Esophagus squamous epithelium (tissue), 5 donors: ENCODE data around the gene DNMT3A. TPM values are rescaled to one million over a fixed set of nuclear protein-coding genes. Genes with fewer than 3 reads are reported as not detected.
A peak's percentile ranks its signal among the peaks of the same experiment; 100 is the strongest.

Experiments used
- DNase-seq: peaks from one replicate; lab custom pipeline; 2025; lab: John Stamatoyannopoulos, UW
- H3K27ac ChIP-seq, 4 donors: fragments of 200-600 bp; sonication (generic); one replicate each; pipeline ENCODE4 v1.5.1; 2016 to 2019; ENCODE audit warnings: mild to moderate bottlenecking in 1 of 4
- H3K27me3 ChIP-seq, 4 donors: fragments of 200-600 bp; sonication (generic); 1 replicate in 3 of 4; 2 replicates in 1 of 4; pipeline versions ENCODE4 v1.5.1 to v1.6.0; 2017 to 2021; ENCODE audit warnings: antibody characterized with exemption in 1 of 4
- H3K36me3 ChIP-seq, 3 donors: fragments of 200-600 bp; sonication (generic); one replicate each; pipeline ENCODE4 v1.5.1; 2016 to 2019
- H3K4me1 ChIP-seq, 3 donors: fragments of 200-600 bp; sonication (generic); one replicate each; pipeline ENCODE4 v1.5.1; 2017 to 2019
- H3K4me3 ChIP-seq, 4 donors: fragments of 200-600 bp; sonication (generic); 1 replicate in 3 of 4; 2 replicates in 1 of 4; pipeline ENCODE4 v1.5.1; 2016 to 2019; ENCODE audit warnings: mild to moderate bottlenecking in 2 of 4, moderate library complexity in 1 of 4
- H3K9me3 ChIP-seq, 3 donors: fragments of 200-600 bp; sonication (generic); one replicate each; pipeline ENCODE4 v1.5.1; 2016 to 2019
- POLR2A ChIP-seq, 4 donors: fragments of 450-650 bp; IDR thresholded peaks; one replicate each; pipeline ENCODE4 v1.6.1; 2017; ENCODE audit warnings: antibody characterized with exemption in 4 of 4, mild to moderate bottlenecking in 4 of 4, moderate library complexity in 3 of 4
- WGBS, 2 donors: methylation state at CpG; one replicate each; pipeline ENCODE4 v1.1.5; 2018; 5-methylcytosine and 5-hydroxymethylcytosine counted together
- intact Hi-C: fragments of 100-400 bp; cut with DNase I; formaldehyde crosslinking; loops from one replicate; pipeline ENCODE4 v1.15.0; 2022
- total RNA-seq, 4 donors: library from RNA; depleted of rRNA; stranded (reverse); fragments of >200 nt; gene quantifications; one replicate each; pipeline ENCODE4 v1.1.0, GENCODE V29; 2016
- TF ChIP-seq, protein P1 (sequence below), 6 experiments: fragments of 450-650 bp in 4 of 6; fragments of 200-600 bp in 2 of 6; sonication (generic) in 2 of 6; IDR thresholded peaks; one replicate each; pipeline ENCODE4 v1.5.1; 2016 to 2019; ENCODE audit warnings: antibody characterized with exemption in 6 of 6, mild to moderate bottlenecking in 4 of 6, moderate library complexity in 4 of 6
- donor health status: DM: yes; HTN: yes; CAD: no.

Gene DNMT3A
- total RNA-seq, 4 donors from 2014 or later = 4.1 to 13.6 (median 8.2) TPM

- intact Hi-C loops = no loop called here
- no peaks in the 10 kb centered on the region for H3K27me3 ChIP-seq
- peaks cover 8 to 79% (median 13%) of the 10 kb centered on the region in 3 donors for H3K4me1 ChIP-seq
- H3K27ac ChIP-seq = no peak overlapping the region
- DNase-seq = no peak
- TF ChIP-seq POLR2A (IDR thresholded peaks at IDR 0.05) = no peak
- TF ChIP-seq, protein P1, sequence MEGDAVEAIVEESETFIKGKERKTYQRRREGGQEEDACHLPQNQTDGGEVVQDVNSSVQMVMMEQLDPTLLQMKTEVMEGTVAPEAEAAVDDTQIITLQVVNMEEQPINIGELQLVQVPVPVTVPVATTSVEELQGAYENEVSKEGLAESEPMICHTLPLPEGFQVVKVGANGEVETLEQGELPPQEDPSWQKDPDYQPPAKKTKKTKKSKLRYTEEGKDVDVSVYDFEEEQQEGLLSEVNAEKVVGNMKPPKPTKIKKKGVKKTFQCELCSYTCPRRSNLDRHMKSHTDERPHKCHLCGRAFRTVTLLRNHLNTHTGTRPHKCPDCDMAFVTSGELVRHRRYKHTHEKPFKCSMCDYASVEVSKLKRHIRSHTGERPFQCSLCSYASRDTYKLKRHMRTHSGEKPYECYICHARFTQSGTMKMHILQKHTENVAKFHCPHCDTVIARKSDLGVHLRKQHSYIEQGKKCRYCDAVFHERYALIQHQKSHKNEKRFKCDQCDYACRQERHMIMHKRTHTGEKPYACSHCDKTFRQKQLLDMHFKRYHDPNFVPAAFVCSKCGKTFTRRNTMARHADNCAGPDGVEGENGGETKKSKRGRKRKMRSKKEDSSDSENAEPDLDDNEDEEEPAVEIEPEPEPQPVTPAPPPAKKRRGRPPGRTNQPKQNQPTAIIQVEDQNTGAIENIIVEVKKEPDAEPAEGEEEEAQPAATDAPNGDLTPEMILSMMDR (IDR thresholded peaks at IDR 0.05) = no peak
- H3K36me3 ChIP-seq = no peaks in the 10 kb centered on the region
- no peak overlapping the region for H3K4me3 ChIP-seq
- 68 to 100% methylated on average over 2 of the region's 6 CpGs for WGBS, 2 donors
- H3K9me3 ChIP-seq = no peaks in the 10 kb centered on the region
Measured at GRCh38 chr2:25335971-25336370, 5.8 kb downstream of the DNMT3A start.

- WGBS, 2 donors = 66 to 88% methylated on average over 2 to 8 of the region's 8 CpGs
- no peak for TF ChIP-seq POLR2A (IDR thresholded peaks at IDR 0.05)
- TF ChIP-seq, protein P1 (IDR thresholded peaks at IDR 0.05) = no peak
- Histone ChIP-seq H3K4me1 (peaks cover 4 to 81% (median 10%) of the 10 kb centered on the region in 3 donors), H3K36me3 (no peaks in the 10 kb centered on the region), H3K27me3 (no peaks in the 10 kb centered on the region), H3K4me3 (no peak overlapping the region), H3K27ac (no peak overlapping the region), H3K9me3 (no peaks in the 10 kb centered on the region)
- intact Hi-C loops = no loop called here
- no peak for DNase-seq
Measured at GRCh38 chr2:25335204-25335603, 6.5 kb downstream of the DNMT3A start.

DNA sequence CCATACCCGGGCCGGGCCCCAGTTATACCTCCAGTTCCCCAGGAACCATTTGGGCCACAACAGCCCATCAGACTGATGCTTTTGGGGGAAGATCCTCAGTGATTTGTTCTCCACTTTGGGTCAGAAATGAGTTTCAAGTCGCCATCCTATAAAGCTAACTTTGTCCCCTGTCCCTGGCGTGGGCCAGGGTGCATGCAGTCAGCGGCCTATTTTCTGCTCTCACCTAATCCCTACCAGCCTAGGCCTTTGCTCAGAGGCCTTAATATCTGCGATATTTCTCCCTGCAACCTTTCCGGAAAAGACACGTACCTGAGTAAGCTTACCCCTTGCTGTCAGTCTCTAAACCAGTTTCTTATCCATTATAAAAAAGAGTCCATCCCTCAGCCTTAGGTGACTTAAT is 7.2 kb downstream of the DNMT3A start:
- Histone ChIP-seq H3K9me3 (no peaks in the 10 kb centered on the region), H3K27me3 (no peaks in the 10 kb centered on the region), H3K36me3 (no peaks in the 10 kb centered on the region), H3K27ac (no peak overlapping the region), H3K4me1 (peaks cover 0 to 81% (median 3%) of the 10 kb centered on the region in 3 donors), H3K4me3 (no peak overlapping the region)
- TF ChIP-seq, protein P1 (IDR thresholded peaks at IDR 0.05) = no peak
- no peak for TF ChIP-seq POLR2A (IDR thresholded peaks at IDR 0.05)
- intact Hi-C loops = no loop called here
- 91 to 92% methylated on average over 6 to 8 of the region's 8 CpGs for WGBS, 2 donors
- no peak for DNase-seq

GRCh38 chr2:25333981-25334380 is 7.7 kb downstream of the DNMT3A start:
- intact Hi-C loops = no loop called here
- no peak for TF ChIP-seq POLR2A (IDR thresholded peaks at IDR 0.05)
- TF ChIP-seq, protein P1 (IDR thresholded peaks at IDR 0.05) = no peak
- H3K27ac ChIP-seq = no peak overlapping the region
- peaks cover 0 to 81% (median 0%) of the 10 kb centered on the region in 3 donors for H3K4me1 ChIP-seq
- no peak overlapping the region for H3K4me3 ChIP-seq
- WGBS, 2 donors = 46 to 56% methylated on average over 2 to 4 of the region's 4 CpGs
- no peaks in the 10 kb centered on the region for H3K27me3 ChIP-seq
- no peaks in the 10 kb centered on the region for H3K36me3 ChIP-seq
- DNase-seq = no peak
- no peaks in the 10 kb centered on the region for H3K9me3 ChIP-seq

DNA sequence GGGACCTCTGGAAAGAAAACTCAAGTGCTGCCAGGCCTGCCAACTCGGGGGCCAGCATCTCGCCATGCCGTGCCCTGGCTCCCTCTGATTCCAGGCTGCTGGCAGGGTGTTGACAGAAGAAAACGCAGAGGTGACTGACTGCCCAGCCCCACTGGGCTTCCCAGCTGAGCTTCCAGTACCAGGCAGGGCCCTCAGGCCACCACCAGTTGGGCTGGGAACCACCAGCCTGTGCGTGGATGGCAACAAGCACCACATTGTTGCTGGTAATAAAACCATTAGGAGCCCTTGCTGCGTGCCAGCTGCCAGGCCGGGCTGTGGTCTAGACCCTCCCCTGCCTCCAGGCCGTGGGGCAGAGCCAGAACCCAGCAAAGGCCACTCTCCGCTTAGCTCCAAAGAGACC is 9.2 kb downstream of the DNMT3A start:
- TF ChIP-seq, protein P1 (IDR thresholded peaks at IDR 0.05) = no peak
- no peak for TF ChIP-seq POLR2A (IDR thresholded peaks at IDR 0.05)
- peak overlapping the region in 1 of 4 donors; percentile 21 for H3K27ac ChIP-seq
- WGBS, 2 donors = 80% methylated on average over 4 of the region's 9 CpGs; no CpG with 5 or more reads in 1 of the 2 donors
- no peak for DNase-seq
- intact Hi-C loops = no loop called here
- H3K36me3 ChIP-seq = peaks cover 0 to 4% (median 0%) of the 10 kb centered on the region in 3 donors
- no peak overlapping the region for H3K4me3 ChIP-seq
- H3K9me3 ChIP-seq = no peaks in the 10 kb centered on the region
- H3K4me1 ChIP-seq = peaks cover 0 to 79% (median 5%) of the 10 kb centered on the region in 3 donors
- no peaks in the 10 kb centered on the region for H3K27me3 ChIP-seq
